ENCODE results near the gene MYO19. TPM values are rescaled to one million over a fixed set of nuclear protein-coding genes. Genes with fewer than 3 reads are reported as not detected.
A peak's percentile ranks its signal among the peaks of the same experiment; 100 is the strongest.
"Not testable (repeated sequence)": the region's sequence is repeated elsewhere in the genome, so short reads cannot be mapped to it uniquely, and the experiment has no call there.

MYO19 gene
- total RNA-seq, 1 experiment from 2014 or later, result 72.2 TPM

DNA sequence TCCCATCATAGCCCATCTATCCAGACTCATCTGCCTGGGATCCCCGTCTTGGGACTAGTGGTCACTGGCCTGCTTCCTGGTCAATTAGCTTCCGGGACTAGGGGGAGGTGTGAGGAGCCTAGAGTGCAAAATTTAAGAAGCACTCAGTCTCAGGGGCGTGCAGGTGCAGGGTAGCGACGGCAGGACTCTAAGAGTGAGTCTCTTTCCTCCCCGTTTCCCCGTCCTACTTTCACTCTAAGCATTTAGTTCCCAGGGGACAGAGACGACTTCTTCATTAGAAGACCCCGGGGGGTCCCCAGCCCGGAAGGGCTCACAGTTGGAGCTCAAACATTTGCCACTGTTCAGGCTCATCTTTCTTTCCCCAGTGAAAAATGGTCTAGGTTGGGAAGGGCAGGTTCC lies 48.9 kb downstream of the MYO19 start:
- ChIA-PET CTCF (interaction anchor here (0.5 to 2.0 kb wide), 4 partner anchors 35 to 604 kb away, joined by 3 to 6 read pairs (median 5); no protein-coding TSS in a partner anchor), POLR2A (interaction anchor here (0.6 to 2.0 kb wide), 12 partner anchors 9 to 460 kb away, joined by 3 to 11 read pairs (median 3); partner anchors contain the start of genes MYO19 and PIGW)
- Mint-ChIP-seq H3K4me1 (ENCODE audit: insufficient read depth, unreplicated experiment) (peaks cover 6% of the 10 kb centered on the region), H3K27me3 (ENCODE audit: insufficient read depth, unreplicated experiment) (peaks cover 17% of the 10 kb centered on the region), H3K4me3 (ENCODE audit: unreplicated experiment) (peak overlapping the region; percentile 86), H3K9me3 (ENCODE audit: unreplicated experiment) (no peaks in the 10 kb centered on the region), H3K27ac (ENCODE audit: low read depth, unreplicated experiment) (peak overlapping the region; percentile 92), H3K36me3 (ENCODE audit: insufficient read depth, unreplicated experiment) (peaks cover 6% of the 10 kb centered on the region)
- no TSS peak for BruUV-seq (replicated peaks)
- intact Hi-C loops (cut with micrococcal nuclease), result loop anchor here (2.0 kb wide), 1 partner anchor 21 kb away; no protein-coding TSS in a partner anchor
- DNase-seq (ENCODE audit: unreplicated experiment), result no peak
- TF ChIP-seq, protein P1, sequence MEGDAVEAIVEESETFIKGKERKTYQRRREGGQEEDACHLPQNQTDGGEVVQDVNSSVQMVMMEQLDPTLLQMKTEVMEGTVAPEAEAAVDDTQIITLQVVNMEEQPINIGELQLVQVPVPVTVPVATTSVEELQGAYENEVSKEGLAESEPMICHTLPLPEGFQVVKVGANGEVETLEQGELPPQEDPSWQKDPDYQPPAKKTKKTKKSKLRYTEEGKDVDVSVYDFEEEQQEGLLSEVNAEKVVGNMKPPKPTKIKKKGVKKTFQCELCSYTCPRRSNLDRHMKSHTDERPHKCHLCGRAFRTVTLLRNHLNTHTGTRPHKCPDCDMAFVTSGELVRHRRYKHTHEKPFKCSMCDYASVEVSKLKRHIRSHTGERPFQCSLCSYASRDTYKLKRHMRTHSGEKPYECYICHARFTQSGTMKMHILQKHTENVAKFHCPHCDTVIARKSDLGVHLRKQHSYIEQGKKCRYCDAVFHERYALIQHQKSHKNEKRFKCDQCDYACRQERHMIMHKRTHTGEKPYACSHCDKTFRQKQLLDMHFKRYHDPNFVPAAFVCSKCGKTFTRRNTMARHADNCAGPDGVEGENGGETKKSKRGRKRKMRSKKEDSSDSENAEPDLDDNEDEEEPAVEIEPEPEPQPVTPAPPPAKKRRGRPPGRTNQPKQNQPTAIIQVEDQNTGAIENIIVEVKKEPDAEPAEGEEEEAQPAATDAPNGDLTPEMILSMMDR (IDR thresholded peaks at IDR 0.05; ENCODE audit: unreplicated experiment), result no peak

DNA sequence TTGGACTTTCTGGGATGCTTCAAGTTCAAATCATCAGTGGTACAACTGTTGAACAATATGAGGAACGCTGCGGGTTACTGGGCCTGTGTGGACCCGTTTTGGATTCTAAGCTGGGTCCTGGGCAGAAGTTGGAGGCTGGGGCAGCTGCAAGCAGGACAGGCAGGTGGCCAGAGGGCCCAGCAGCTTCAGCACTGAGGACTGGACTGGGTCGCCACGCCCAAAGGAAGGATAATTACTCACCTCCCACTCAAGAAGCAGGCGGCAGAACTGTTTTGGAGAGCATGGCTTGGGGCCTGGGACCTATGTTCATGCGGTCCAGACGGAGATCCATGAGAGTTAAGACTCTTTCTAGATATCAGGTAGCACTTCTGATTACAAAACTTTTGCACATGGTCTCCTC lies 49.6 kb downstream of the MYO19 start:
- no peaks in the 10 kb centered on the region for H3K9me3 Mint-ChIP-seq (ENCODE audit: unreplicated experiment)
- H3K27me3 Mint-ChIP-seq (ENCODE audit: insufficient read depth, unreplicated experiment), result peaks cover 25% of the 10 kb centered on the region
- peaks cover 6% of the 10 kb centered on the region for H3K36me3 Mint-ChIP-seq (ENCODE audit: insufficient read depth, unreplicated experiment)
- H3K4me1 Mint-ChIP-seq (ENCODE audit: insufficient read depth, unreplicated experiment), result peaks cover 6% of the 10 kb centered on the region
- ChIA-PET POLR2A (interaction anchor here (1.3 to 2.0 kb wide), 3 partner anchors 9 to 61 kb away, joined by 3 to 11 read pairs (median 10); partner anchors contain the start of genes MYO19 and PIGW), CTCF (interaction anchor here (0.6 to 2.0 kb wide), 5 partner anchors 9 to 1820 kb away, joined by 3 to 6 read pairs (median 3); no protein-coding TSS in a partner anchor)
- TF ChIP-seq, protein P1 (IDR thresholded peaks at IDR 0.05; ENCODE audit: unreplicated experiment), result no peak
- no peak overlapping the region for H3K27ac Mint-ChIP-seq (ENCODE audit: low read depth, unreplicated experiment)
- no peak for DNase-seq (ENCODE audit: unreplicated experiment)
- H3K4me3 Mint-ChIP-seq (ENCODE audit: unreplicated experiment), result peak overlapping the region; percentile 86
- no TSS peak for BruUV-seq (replicated peaks)
- intact Hi-C loops (cut with micrococcal nuclease), result no loop called here

DNA sequence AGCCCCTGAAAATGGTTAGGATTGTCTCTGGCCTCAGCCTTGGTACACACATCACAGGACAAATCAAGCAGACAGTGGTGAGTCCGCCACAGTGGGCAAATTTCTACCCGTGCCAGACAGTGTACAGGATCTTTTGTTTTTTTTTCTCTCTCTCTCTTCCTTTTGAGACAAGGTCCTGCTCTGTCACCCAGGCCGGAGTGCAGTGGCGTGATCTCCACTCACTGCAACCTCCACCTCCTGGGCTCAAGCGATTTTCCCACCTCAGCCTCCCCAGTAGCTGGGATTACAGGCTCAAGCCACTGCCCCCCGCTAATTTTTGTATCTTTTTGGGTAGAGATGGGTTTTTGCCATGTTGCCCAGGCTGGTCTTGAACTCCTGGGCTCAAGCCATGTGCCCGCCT lies 50.6 kb downstream of the MYO19 start:
- H3K27me3 Mint-ChIP-seq (ENCODE audit: insufficient read depth, unreplicated experiment), result peaks cover 35% of the 10 kb centered on the region
- H3K9me3 Mint-ChIP-seq (ENCODE audit: unreplicated experiment); H3K27ac Mint-ChIP-seq (ENCODE audit: low read depth, unreplicated experiment); H3K4me1 Mint-ChIP-seq (ENCODE audit: insufficient read depth, unreplicated experiment); H3K4me3 Mint-ChIP-seq (ENCODE audit: unreplicated experiment); DNase-seq (ENCODE audit: unreplicated experiment); intact Hi-C loops (cut with micrococcal nuclease); BruUV-seq (replicated peaks); H3K36me3 Mint-ChIP-seq (ENCODE audit: insufficient read depth, unreplicated experiment): not testable (repeated sequence)
- POLR2A ChIA-PET, result interaction anchor here (1.0 to 1.3 kb wide), 3 partner anchors 10 to 51 kb away, joined by 3 to 6 read pairs (median 4); partner anchors contain the start of genes MYO19 and PIGW
- CTCF ChIA-PET, result interaction anchor here (0.8 to 2.0 kb wide), 11 partner anchors 10 to 620 kb away, joined by 3 to 22 read pairs (median 5); no protein-coding TSS in a partner anchor

DNA sequence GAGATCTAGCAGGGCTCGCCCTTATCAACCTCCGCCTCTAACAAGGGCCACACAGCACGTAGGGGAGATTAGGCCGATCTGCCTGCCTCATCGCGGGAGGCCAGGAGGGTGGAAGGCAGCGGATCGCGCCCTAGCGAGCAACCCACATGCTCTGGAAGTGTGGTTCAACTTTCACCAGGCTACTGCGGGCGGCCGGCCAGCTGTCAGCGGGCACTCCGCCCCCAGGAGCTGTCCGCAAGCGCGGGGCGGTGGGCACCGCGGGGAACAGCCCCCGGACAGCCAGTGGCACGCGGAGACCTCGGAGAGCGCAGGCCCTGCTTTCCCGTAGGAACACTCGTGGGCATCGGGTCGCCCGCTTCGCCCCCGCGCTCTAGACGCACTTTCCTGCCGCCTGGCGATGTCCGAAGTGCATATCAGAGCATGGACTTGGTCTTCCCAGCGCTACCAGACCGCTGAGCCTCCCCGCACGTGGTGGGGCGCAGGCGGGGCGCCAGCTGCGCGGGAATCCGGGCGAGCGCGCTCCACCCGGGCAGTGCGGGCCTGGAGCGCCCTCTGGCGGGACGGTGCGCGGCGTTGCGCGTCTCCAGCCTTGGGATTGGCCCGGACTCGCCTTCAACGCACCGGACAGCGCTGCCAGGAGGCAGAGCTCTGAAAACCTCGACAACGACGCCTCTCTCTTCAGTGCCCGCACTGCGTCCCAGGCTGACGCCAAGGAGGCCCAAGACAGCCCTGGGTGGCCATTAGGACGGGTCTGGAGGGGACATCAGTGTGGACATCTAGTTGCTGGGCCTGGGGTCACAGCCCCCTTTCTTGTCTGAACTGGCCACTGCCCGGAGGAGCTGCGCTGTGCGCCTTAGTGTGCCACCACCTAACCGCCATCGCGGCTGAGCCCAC lies 51.8 kb downstream of the MYO19 start:
- no TSS peak for BruUV-seq (replicated peaks)
- peak overlapping the region; percentile 59 for H3K4me3 Mint-ChIP-seq (ENCODE audit: unreplicated experiment)
- no peaks in the 10 kb centered on the region for H3K36me3 Mint-ChIP-seq (ENCODE audit: insufficient read depth, unreplicated experiment)
- no peak overlapping the region for H3K27ac Mint-ChIP-seq (ENCODE audit: low read depth, unreplicated experiment)
- CTCF ChIA-PET, result interaction anchor here (0.6 to 2.4 kb wide), 29 partner anchors 9 to 1902 kb away, joined by 3 to 22 read pairs (median 4); no protein-coding TSS in a partner anchor
- intact Hi-C loops (cut with micrococcal nuclease), result no loop called here
- DNase-seq (ENCODE audit: unreplicated experiment), result peak; percentile 74
- TF ChIP-seq, protein P1 (IDR thresholded peaks at IDR 0.05; ENCODE audit: unreplicated experiment), result peak; percentile 86
- no peaks in the 10 kb centered on the region for H3K4me1 Mint-ChIP-seq (ENCODE audit: insufficient read depth, unreplicated experiment)
- peaks cover 46% of the 10 kb centered on the region for H3K27me3 Mint-ChIP-seq (ENCODE audit: insufficient read depth, unreplicated experiment)
- no peaks in the 10 kb centered on the region for H3K9me3 Mint-ChIP-seq (ENCODE audit: unreplicated experiment)
- POLR2A ChIA-PET, result interaction anchor here (0.6 to 1.3 kb wide), 5 partner anchors 11 to 509 kb away, joined by 3 to 7 read pairs (median 4); partner anchors contain the start of genes GGNBP2, MYO19 and PIGW

Data from MCF 10A (cell line).